Glutamatergic neuron (in vitro differentiated cells): Measurements from ENCODE around the gene PPFIBP1. TPM values are rescaled to one million over a fixed set of nuclear protein-coding genes. Genes with fewer than 3 reads are reported as not detected.

Experiments used
- DNase-seq: peaks from one replicate; pipeline ENCODE4 v3.0.0; 2022
- H3K27ac Mint-ChIP-seq: one replicate; pipeline ENCODE4 v1.8.0; 2020; ENCODE audit warnings: mild to moderate bottlenecking, mixed read lengths, inconsistent platforms; ENCODE audit not compliant: unreplicated experiment
- H3K27me3 Mint-ChIP-seq: one replicate; pipeline ENCODE4 v1.8.0; 2020; ENCODE audit warnings: mild to moderate bottlenecking, moderate library complexity, mixed read lengths, inconsistent platforms; ENCODE audit not compliant: unreplicated experiment
- H3K36me3 Mint-ChIP-seq: one replicate; pipeline ENCODE4 v1.8.0; 2020; ENCODE audit warnings: mild to moderate bottlenecking, mixed read lengths, inconsistent platforms; ENCODE audit not compliant: unreplicated experiment
- H3K4me1 Mint-ChIP-seq: one replicate; pipeline ENCODE4 v1.8.0; 2020; ENCODE audit warnings: mild to moderate bottlenecking, low read depth, mixed read lengths, inconsistent platforms; ENCODE audit not compliant: unreplicated experiment
- H3K4me3 Mint-ChIP-seq: one replicate; pipeline ENCODE4 v1.8.0; 2020; ENCODE audit warnings: mild to moderate bottlenecking, mixed read lengths, inconsistent platforms; ENCODE audit not compliant: unreplicated experiment
- H3K9me3 Mint-ChIP-seq: one replicate; pipeline ENCODE4 v1.8.0; 2020; ENCODE audit warnings: mild to moderate bottlenecking, moderate library complexity, mixed read lengths, inconsistent platforms; ENCODE audit not compliant: unreplicated experiment
- CTCF ChIP-seq: fragments of 200-600 bp; sonication (generic); IDR thresholded peaks from one replicate; pipeline ENCODE4 v1.5.0; 2021; ENCODE audit not compliant: partially characterized antibody, unreplicated experiment
- total RNA-seq: library from RNA; stranded (reverse); fragmentation: NEBNext Ultra II Directional; extraction: Animal tissue kit (Norgen Biotek cat#: 25700); gene quantifications from one replicate; pipeline ENCODE4 v1.2.1, GENCODE V29; 2021; ENCODE audit not compliant: unreplicated experiment

Gene PPFIBP1
- total RNA-seq, 1 donor from 2014 or later = 43.0 TPM

GRCh38 chr12:27547592-27547991, 23.6 kb downstream of the PPFIBP1 start:
- peaks cover 14% of the 10 kb centered on the region for H3K4me1 Mint-ChIP-seq
- no peaks in the 10 kb centered on the region for H3K27me3 Mint-ChIP-seq
- no peak overlapping the region for H3K27ac Mint-ChIP-seq
- H3K4me3 Mint-ChIP-seq = no peak overlapping the region
- no peaks in the 10 kb centered on the region for H3K36me3 Mint-ChIP-seq
- DNase-seq = no peak
- H3K9me3 Mint-ChIP-seq = peaks cover 2% of the 10 kb centered on the region
- TF ChIP-seq CTCF = no peak

GRCh38 chr12:27548301-27549199, 24.5 kb downstream of the PPFIBP1 start:
- Mint-ChIP-seq H3K4me3 (no peak overlapping the region), H3K4me1 (peaks cover 14% of the 10 kb centered on the region), H3K27ac (no peak overlapping the region), H3K9me3 (peaks cover 2% of the 10 kb centered on the region), H3K36me3 (no peaks in the 10 kb centered on the region), H3K27me3 (no peaks in the 10 kb centered on the region)
- no peak for TF ChIP-seq CTCF
- no peak for DNase-seq

GRCh38 chr12:27549236-27549800, 25.3 kb downstream of the PPFIBP1 start:
- Mint-ChIP-seq H3K27ac (no peak overlapping the region), H3K4me3 (peak overlapping the region; percentile 13)

GRCh38 chr12:27549801-27550652, 26.0 kb downstream of the PPFIBP1 start:
- H3K4me3 Mint-ChIP-seq = no peak overlapping the region
- H3K36me3 Mint-ChIP-seq = no peaks in the 10 kb centered on the region
- TF ChIP-seq CTCF = no peak
- H3K4me1 Mint-ChIP-seq = peaks cover 28% of the 10 kb centered on the region
- no peaks in the 10 kb centered on the region for H3K9me3 Mint-ChIP-seq
- DNase-seq = no peak
- H3K27ac Mint-ChIP-seq = no peak overlapping the region
- H3K27me3 Mint-ChIP-seq = no peaks in the 10 kb centered on the region

More at GRCh38 chr12:27549236-27549800, 25.3 kb downstream of the PPFIBP1 start:
- no peaks in the 10 kb centered on the region for H3K27me3 Mint-ChIP-seq
- peaks cover 2% of the 10 kb centered on the region for H3K9me3 Mint-ChIP-seq
- no peaks in the 10 kb centered on the region for H3K36me3 Mint-ChIP-seq
- peaks cover 21% of the 10 kb centered on the region for H3K4me1 Mint-ChIP-seq
- TF ChIP-seq CTCF = no peak
- no peak for DNase-seq
